Measurements from ENCODE around the gene OCA2.

OCA2 gene

GRCh38 chr15:28104326-28104725 lies 5.2 kb upstream of the OCA2 start:
- no peak for DNase-seq (ENCODE audit: low read depth)

DNA sequence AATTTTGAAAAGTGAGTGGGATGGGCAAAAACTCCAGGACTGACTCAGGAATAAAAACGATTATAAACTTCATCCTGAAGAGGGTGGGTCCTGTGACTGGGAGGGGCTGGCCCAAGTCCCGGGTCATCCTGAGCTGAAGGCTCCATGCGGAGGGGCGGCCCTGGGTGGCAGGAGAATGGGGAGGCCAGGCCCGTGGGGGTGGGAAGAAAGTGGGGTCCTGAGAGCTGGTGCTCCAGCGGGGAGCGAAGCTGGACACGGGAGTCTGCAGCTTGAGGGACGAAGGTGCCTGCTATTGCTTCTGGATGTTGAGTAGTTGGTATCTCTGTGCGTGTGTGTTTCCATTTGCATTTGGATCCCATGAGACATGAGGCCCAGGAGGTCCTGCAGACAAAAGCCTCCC lies 4.7 kb upstream of the OCA2 start:
- DNase-seq (ENCODE audit: low read depth), result no peak

DNA sequence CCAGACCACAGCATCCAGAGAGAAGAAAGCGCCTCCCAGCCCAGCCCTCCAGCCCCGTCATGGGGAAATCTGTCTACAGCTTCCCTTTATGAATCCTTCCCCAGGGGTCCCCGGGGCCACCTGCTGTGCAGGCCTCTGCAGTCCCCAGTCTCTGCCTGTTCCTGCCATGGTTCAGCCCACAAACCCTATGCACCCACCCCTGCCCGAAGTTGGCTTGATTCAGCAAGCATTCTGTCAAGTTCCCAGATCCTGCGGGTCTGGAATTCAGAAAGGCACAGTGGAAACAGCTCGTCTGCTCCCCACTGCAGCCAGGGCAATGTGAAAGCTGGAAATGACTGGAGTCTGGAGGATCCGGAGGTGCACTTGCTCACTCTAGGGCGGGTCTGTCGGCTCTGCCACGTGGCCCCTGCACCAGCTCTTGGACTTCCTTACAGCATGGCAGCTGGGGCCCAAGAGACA lies 2.9 kb upstream of the OCA2 start:
- DNase-seq (ENCODE audit: low read depth), result no peak

DNA sequence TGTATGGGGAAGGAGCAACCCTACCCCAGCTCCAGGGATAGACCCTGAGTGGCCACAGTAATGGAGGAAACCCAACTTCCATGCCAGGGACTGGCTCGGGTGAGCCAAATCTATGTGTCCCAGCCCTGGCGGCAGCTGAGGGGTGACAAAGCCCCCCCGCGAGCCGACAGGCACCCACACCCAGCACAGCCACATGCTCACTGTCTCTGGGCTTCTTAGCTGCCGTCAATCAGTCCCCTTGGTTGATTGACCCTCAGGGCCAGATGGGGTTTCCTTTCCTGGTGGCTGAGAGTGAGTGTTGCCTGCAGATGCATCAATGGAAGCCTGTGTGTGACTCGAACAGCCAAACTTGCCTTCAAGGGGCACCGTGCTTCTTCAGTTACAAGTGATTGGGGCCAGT lies 2.1 kb upstream of the OCA2 start:
- no peak for DNase-seq (ENCODE audit: low read depth)

GRCh38 chr15:28100516-28101195 lies 1.5 kb upstream of the OCA2 start:
- DNase-seq (ENCODE audit: low read depth), result no peak

DNA sequence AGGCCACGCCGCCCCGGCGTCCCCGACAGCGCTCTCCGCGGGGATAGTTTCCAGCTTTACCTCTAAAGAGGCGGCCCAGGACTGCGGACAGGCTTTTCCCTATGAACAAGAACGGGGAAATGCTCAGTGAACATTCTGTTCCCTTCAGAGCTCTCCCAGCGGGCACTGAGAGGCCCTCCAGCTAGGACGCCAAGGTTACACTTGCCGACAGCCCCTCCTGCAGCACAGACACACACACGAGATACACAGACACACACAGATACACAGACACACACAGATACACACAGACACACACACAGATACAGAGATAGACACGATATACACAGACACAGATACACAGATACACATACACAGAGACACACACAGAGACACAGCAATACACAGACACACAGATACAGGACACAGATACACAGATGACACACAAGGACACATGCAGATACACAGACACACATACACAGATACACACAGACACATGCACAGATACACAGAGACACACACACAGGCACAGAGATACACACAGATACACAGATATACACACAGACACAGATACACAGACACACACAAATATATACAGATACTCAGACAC lies 533 bp upstream of the OCA2 start:
- no peak for DNase-seq (ENCODE audit: low read depth)

- DNase-seq (ENCODE audit: low read depth), result no peak
These were observed 752 bp downstream of the OCA2 start for GRCh38 chr15:28098360-28098765.

DNA sequence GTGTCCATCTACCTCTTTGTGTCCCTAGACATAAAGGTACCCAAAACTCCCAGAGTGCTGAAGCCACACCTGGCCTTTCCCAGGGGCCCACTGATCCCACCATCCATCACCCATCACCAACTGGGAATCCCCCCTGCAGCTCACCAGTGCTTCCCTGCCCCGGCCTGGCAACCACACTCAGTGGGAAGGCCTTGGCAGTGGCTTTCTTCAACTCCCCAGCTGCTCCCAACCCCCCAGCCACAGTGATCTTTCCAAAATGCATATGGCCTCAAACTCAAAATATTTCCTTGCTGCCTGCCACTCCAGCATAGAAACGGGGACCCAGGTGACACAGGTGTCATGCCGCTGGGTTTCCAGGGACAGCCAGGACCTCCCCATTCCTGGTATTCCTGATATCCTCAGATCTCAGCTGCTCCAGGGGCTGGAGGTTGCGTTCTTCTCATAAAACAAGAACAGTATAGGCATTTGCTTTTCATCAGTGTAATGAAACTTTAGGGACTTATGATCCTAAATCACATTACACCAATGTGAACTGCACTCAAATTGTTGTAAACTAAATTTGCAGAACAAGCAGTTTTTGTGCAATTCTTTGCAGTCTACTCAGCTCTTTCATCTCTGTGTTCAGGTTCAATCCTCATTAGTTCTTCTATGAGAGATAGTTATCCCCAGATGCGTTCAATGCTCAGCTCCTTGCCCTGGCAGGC lies 1.3 kb downstream of the OCA2 start:
- DNase-seq (ENCODE audit: low read depth), result no peak

DNA sequence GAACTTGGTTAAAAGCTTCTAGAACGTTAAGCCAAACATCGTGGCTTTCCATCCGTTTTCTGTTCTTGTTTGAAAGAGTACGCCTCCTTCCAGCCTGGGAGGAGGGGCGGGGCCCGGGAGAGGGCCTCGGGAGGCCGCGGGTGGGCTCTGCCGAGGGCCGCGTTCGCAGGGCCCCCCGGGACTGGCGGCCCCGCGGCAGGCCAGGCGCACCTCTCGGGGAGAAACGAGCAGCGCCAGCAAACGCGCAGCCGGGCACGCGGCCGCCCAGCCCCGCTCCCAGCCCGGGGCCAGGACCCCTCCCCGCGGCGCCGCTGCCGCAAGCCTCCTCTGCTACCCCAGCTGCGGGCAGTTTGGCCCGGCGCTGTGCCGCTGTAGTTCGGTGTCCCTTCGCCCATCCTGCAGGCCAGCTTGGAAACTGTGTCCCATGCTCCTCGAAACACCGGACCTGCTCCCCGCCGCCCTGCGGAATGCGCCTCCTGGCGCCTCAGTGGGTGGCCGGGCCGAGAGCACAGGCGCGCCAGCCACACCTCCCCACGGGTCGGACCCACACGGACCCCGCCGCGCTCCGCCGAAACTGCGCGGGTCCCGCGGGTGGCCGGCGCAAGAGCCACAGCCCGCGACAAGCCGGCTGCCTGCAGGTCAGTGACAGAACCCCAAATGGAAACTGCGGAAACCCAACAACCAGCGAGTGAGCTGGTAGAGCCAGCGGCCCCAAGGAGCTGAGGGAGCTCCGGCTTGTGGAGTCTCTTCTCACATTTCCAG lies 2.3 kb downstream of the OCA2 start:
- DNase-seq (ENCODE audit: low read depth), result no peak

DNA sequence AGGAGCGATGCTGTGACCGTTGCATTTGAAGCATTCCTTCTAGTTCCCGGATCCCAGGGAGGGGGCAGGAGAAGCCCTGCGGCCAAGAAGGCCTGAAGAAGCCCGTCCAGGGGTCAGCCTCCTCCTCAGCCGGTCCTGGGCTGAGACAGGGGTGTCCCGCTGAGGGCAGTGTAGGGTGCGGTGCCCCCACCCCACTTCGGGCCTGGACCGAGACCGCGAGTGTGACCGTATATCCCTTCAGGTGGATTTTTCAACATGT lies 2.8 kb downstream of the OCA2 start:
- no peak for DNase-seq (ENCODE audit: low read depth)

GRCh38 chr15:28094732-28095521 lies 4.2 kb downstream of the OCA2 start:
- no peak for DNase-seq (ENCODE audit: low read depth)

- DNase-seq (ENCODE audit: low read depth), result no peak
These were observed 5.2 kb downstream of the OCA2 start for GRCh38 chr15:28093752-28094535.

DNA sequence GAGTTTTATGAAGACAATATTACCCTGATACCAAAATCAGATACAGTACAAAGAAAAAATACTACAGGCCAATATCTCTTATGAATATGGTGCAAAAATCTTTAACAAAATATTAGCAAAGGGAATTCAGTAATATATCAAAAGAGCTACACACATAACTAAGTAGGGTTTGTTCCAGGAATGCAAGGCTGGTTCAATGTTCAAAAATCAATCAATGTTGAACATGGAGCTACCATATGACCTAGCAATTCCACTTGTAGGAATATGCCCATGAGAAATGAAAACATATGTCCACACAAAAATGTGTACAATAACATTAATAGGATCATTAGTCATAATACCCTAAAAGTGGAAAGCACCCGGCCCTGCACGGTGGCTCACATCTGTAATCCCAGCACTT lies 7.8 kb downstream of the OCA2 start:
- DNase-seq (ENCODE audit: low read depth), result no peak

- no peak for DNase-seq (ENCODE audit: low read depth)
These were observed 12.9 kb downstream of the OCA2 start for GRCh38 chr15:28086175-28086703.

DNA sequence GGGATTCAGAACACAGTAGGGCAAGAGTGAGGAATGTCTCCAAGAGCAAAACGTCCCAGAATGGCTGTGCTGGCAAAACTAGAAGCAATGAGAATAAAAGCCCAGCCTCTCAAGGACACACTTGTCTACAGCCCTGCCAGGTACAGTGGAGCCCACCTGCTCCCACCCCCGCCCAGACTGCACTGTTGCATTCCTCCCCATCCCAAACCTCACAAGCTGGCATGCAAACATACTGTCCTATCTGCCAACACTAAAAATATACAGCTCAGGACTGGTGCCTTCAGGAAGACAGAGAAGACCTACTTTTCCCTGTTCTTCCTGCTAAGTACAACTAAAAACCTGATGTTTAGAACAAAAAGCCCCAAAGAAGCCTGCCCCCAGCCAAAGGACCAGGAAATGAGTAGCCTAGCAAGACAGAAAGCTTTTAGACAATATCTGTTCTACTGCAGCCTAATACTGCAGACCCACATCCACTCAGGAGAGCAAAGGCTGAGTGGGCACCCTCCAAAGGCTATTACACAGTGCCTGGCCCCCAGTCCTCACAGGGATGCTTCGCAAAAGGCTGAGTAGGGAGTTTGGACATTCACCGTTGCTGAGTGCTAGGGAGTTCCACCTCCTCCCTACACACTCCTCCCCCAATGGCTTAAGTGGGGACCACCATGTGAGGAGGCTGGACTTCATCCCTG lies 13.5 kb downstream of the OCA2 start:
- DNase-seq (ENCODE audit: low read depth), result no peak

GRCh38 chr15:28084547-28084946 lies 14.6 kb downstream of the OCA2 start:
- no peak for DNase-seq (ENCODE audit: low read depth)

- no peak for DNase-seq (ENCODE audit: low read depth)
These were observed 16.0 kb downstream of the OCA2 start for GRCh38 chr15:28082891-28083684.

DNA sequence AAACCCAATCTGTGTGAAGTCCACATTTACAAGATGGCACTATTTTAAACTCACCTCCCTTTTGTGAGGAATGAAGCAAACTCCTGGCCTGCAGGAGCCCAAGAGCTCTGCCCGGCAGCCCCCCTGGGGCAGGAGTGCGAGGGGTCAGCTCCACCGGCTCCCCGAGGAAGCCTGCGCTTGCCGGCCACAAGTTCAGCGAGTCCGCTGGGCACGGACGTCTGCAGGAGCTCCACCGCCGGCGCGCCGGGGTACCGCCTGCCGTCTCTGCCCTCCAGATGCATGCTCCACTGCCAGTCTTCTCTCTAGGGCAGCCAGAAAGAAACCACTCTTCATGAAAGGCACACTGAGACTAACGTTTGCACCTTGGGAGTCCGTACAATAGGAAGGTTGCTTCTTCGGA lies 17.5 kb downstream of the OCA2 start:
- no peak for DNase-seq (ENCODE audit: low read depth)

- no peak for DNase-seq (ENCODE audit: low read depth)
These were observed 18.7 kb downstream of the OCA2 start for GRCh38 chr15:28080386-28080785.
